SK-N-SH (cell line): Measurements from ENCODE around the gene IGFALS. TPM values are rescaled to one million over a fixed set of nuclear protein-coding genes. Genes with fewer than 3 reads are reported as not detected.

Experiments
- CTCF ChIA-PET: fragments of 300-600, 350-600 bp; formaldehyde crosslinking; extraction: SDS; loops from one replicate; lab custom pipeline; 2021; lab: Yijun Ruan, JAX
- POLR2A ChIA-PET: fragments of 350-600 bp; sonication (Branson Sonifier 250); formaldehyde crosslinking; extraction: SDS; loops from one replicate; lab custom pipeline; 2020; ENCODE audit warnings: antibody characterized with exemption, inconsistent platforms; lab: Yijun Ruan, JAX
- DNase-seq: peaks from one replicate; pipeline ENCODE4 v3.0.0; 2012
- H2AFZ ChIP-seq: fragments of 200-600 bp; sonication (generic); 2 replicates; pipeline ENCODE4 v1.8.1; 2016; ENCODE audit warnings: antibody characterized with exemption, mild to moderate bottlenecking, low read depth
- H3F3A ChIP-seq: fragments of 200-600 bp; sonication (generic); replicated peaks from 2 replicates; pipeline ENCODE3; 2016; ENCODE audit warnings: antibody characterized with exemption, mild to moderate bottlenecking; ENCODE audit not compliant: insufficient read depth
- H3K27ac ChIP-seq, 2 experiments: fragments of 200-500 bp in 1 of 2; fragments of 200-600 bp in 1 of 2; sonication (Bioruptor generic) in 1 of 2; sonication (generic), shearing (Covaris generic) in 1 of 2; 2 replicates each; pipeline versions ENCODE4 v1.5.1 to v1.6.1; 2014 to 2016; ENCODE audit warnings: low read depth in 2 of 2, inconsistent platforms in 1 of 2, low read length in 1 of 2, mild to moderate bottlenecking in 1 of 2, mixed read lengths in 1 of 2
- H3K27me3 ChIP-seq: fragments of 200-600 bp; sonication (generic), shearing (Covaris generic); 2 replicates; pipeline ENCODE4 v1.6.1; 2016; ENCODE audit warnings: mixed run types; ENCODE audit not compliant: insufficient read depth
- H3K36me3 ChIP-seq, 2 experiments: fragments of 200-500 bp in 1 of 2; fragments of 200-600 bp in 1 of 2; sonication (Bioruptor generic) in 1 of 2; sonication (generic) in 1 of 2; replicated peaks in 1 of 2; 2 replicates each; pipeline versions ENCODE3 to v1.5.1; 2014 to 2016; ENCODE audit warnings: low read length in 1 of 2, mild to moderate bottlenecking in 1 of 2; ENCODE audit not compliant: insufficient read depth in 2 of 2, control insufficient read depth in 1 of 2
- H3K4me1 ChIP-seq, 2 experiments: fragments of 200-500 bp in 1 of 2; fragments of 200-600 bp in 1 of 2; sonication (Bioruptor generic) in 1 of 2; sonication (generic), shearing (Covaris generic) in 1 of 2; 2 replicates each; pipeline versions ENCODE4 v1.5.1 to v1.6.1; 2014 to 2016; ENCODE audit warnings: low read depth in 1 of 2, low read length in 1 of 2, mixed run types in 1 of 2; ENCODE audit not compliant: insufficient read depth in 2 of 2, control insufficient read depth in 1 of 2
- H3K4me2 ChIP-seq: fragments of 200-600 bp; sonication (generic), shearing (Covaris generic); 2 replicates; pipeline ENCODE4 v1.6.1; 2017; ENCODE audit warnings: mixed run types
- H3K4me3 ChIP-seq, 2 experiments: fragments of 200-500 bp in 1 of 2; fragments of 200-600 bp in 1 of 2; sonication (Bioruptor generic) in 1 of 2; sonication (generic), shearing (Covaris generic) in 1 of 2; 2 replicates each; pipeline versions ENCODE4 v1.5.1 to v1.8.1; 2014 to 2016; ENCODE audit warnings: low read depth in 2 of 2, inconsistent platforms in 1 of 2, low read length in 1 of 2, mild to moderate bottlenecking in 1 of 2, mixed read lengths in 1 of 2, moderate library complexity in 1 of 2
- H3K79me2 ChIP-seq: fragments of 200-600 bp; sonication (generic); 2 replicates; pipeline ENCODE4 v1.8.1; 2017; ENCODE audit warnings: mild to moderate bottlenecking; ENCODE audit not compliant: insufficient read depth
- H3K9ac ChIP-seq: fragments of 200-600 bp; sonication (generic); 2 replicates; pipeline ENCODE4 v1.6.1; 2017; ENCODE audit warnings: mixed run types
- H3K9me2 ChIP-seq: fragments of 200-600 bp; sonication (generic); 2 replicates; pipeline ENCODE4 v1.6.1; 2017; ENCODE audit warnings: mixed run types
- H3K9me3 ChIP-seq: fragments of 200-600 bp; sonication (generic); 2 replicates; pipeline ENCODE4 v1.6.1; 2017; ENCODE audit warnings: mixed run types, mild to moderate bottlenecking, moderate library complexity
- H4K20me1 ChIP-seq: fragments of 200-600 bp; sonication (generic); 2 replicates; pipeline ENCODE4 v1.6.1; 2017; ENCODE audit warnings: mild to moderate bottlenecking, mixed run types; ENCODE audit not compliant: insufficient read depth
- ELF1 ChIP-seq: IDR thresholded peaks from 2 replicates; pipeline ENCODE4 v1.4.0; 2012
- EP300 ChIP-seq, 2 experiments: IDR thresholded peaks; 2 replicates each; pipeline versions ENCODE4 v1.4.0 to v1.6.1; 2012; ENCODE audit warnings: borderline replicate concordance in 1 of 2, low read depth in 1 of 2, low read length in 1 of 2
- EZH2phosphoT487 ChIP-seq: fragments of 200-600 bp; sonication (generic); IDR thresholded peaks from 2 replicates; pipeline ENCODE4 v1.6.1; 2017; ENCODE audit warnings: low read depth, mixed run types, mild to moderate bottlenecking, antibody characterized with exemption, moderate library complexity, borderline replicate concordance
- FOSL2 ChIP-seq: IDR thresholded peaks from 2 replicates; pipeline ENCODE4 v1.4.0; 2012; ENCODE audit warnings: low read depth, mild to moderate bottlenecking, moderate library complexity, borderline replicate concordance
- FOXM1 ChIP-seq: IDR thresholded peaks from 2 replicates; pipeline ENCODE4 v1.4.0; 2012; ENCODE audit warnings: low read depth, mild to moderate bottlenecking
- GABPA ChIP-seq: IDR thresholded peaks from 2 replicates; pipeline ENCODE4 v1.4.0; 2012; ENCODE audit warnings: low read depth, mild to moderate bottlenecking
- GATA2 ChIP-seq: sonication (generic); formaldehyde crosslinking; IDR thresholded peaks from 2 replicates; pipeline ENCODE4 v1.5.0; 2020; ENCODE audit warnings: mild to moderate bottlenecking, missing genetic modification reagents
- IRF3 ChIP-seq: fragments of 150-350 bp; IDR thresholded peaks from 2 replicates; pipeline ENCODE4 v1.6.1; 2016; ENCODE audit warnings: mild to moderate bottlenecking, low read depth, low read length
- JUND ChIP-seq: IDR thresholded peaks from 2 replicates; pipeline ENCODE4 v1.4.0; 2012
- MEF2A ChIP-seq: IDR thresholded peaks from 2 replicates; pipeline ENCODE4 v1.4.0; 2012; ENCODE audit warnings: low read depth, borderline replicate concordance
- NRF1 ChIP-seq: IDR thresholded peaks from 2 replicates; pipeline ENCODE4 v1.6.1; 2012; ENCODE audit warnings: low read depth, mild to moderate bottlenecking, low read length
- PBX3 ChIP-seq: IDR thresholded peaks from 2 replicates; pipeline ENCODE4; 2012
- POLR2AphosphoS5 ChIP-seq: IDR thresholded peaks from 2 replicates; pipeline ENCODE4 v1.6.1; 2012; ENCODE audit warnings: low read depth, low read length
- RAD21 ChIP-seq: IDR thresholded peaks from 2 replicates; pipeline ENCODE4 v1.6.1; 2012; ENCODE audit warnings: mild to moderate bottlenecking, low read length
- RFX5 ChIP-seq: IDR thresholded peaks from 2 replicates; pipeline ENCODE4 v1.6.1; 2012; ENCODE audit warnings: mild to moderate bottlenecking, improper control_type of control experiment, low read length
- RXRA ChIP-seq: IDR thresholded peaks from 2 replicates; pipeline ENCODE4 v1.4.0; 2012; ENCODE audit warnings: low read depth, mild to moderate bottlenecking, borderline replicate concordance
- SIN3A ChIP-seq: IDR thresholded peaks from 2 replicates; pipeline ENCODE4 v1.6.1; 2012; ENCODE audit warnings: low read depth, mild to moderate bottlenecking, low read length, moderate library complexity, borderline replicate concordance
- SMC3 ChIP-seq: IDR thresholded peaks from 2 replicates; pipeline ENCODE4 v1.6.1; 2012; ENCODE audit warnings: low read depth, low read length, improper control_type of control experiment
- TCF12 ChIP-seq: IDR thresholded peaks from 2 replicates; pipeline ENCODE4 v1.4.0; 2012
- TEAD4 ChIP-seq: IDR thresholded peaks from 2 replicates; pipeline ENCODE4 v1.4.0; 2012; ENCODE audit warnings: mild to moderate bottlenecking, borderline replicate concordance; ENCODE audit not compliant: insufficient read depth
- USF1 ChIP-seq: IDR thresholded peaks from 2 replicates; pipeline ENCODE4 v1.4.0; 2012; ENCODE audit warnings: low read depth, borderline replicate concordance
- USF2 ChIP-seq: fragments of 150-350 bp; IDR thresholded peaks from 2 replicates; pipeline ENCODE4 v1.6.1; 2017; ENCODE audit warnings: antibody characterized with exemption, low read length, low read depth, borderline replicate concordance
- ZBTB33 ChIP-seq: IDR thresholded peaks from 2 replicates; pipeline ENCODE4 v1.4.0; 2012; ENCODE audit warnings: low read depth, borderline replicate concordance
- WGBS: methylation state at CpG from one replicate; pipeline ENCODE4 v1.1.6; 2017; ENCODE audit warnings: low lambda C conversion rate; 5-methylcytosine and 5-hydroxymethylcytosine counted together
- polyA plus RNA-seq, 3 experiments: library from polyadenylated mRNA; depleted of rRNA; stranded (reverse); fragments of >200 nt; gene quantifications; 2 replicates each; pipeline ENCODE4 v1.2.3, GENCODE V29; 2012

The IGFALS gene
- polyA plus RNA-seq, 1 of the 3 experiments (the other 2 are of a cell fraction) = 0.02 TPM

- CTCF ChIA-PET = no interaction called here
- no peaks in the 10 kb centered on the region for H4K20me1 ChIP-seq
- H3K9ac ChIP-seq = no peak overlapping the region
- no peak overlapping the region for H3K27ac ChIP-seq
- TF ChIP-seq USF2 = no peak
- TF ChIP-seq USF1 = no peak
- TF ChIP-seq EZH2phosphoT487 = no peak
- no peak for TF ChIP-seq FOSL2
- no peak for TF ChIP-seq POLR2AphosphoS5
- TF ChIP-seq PBX3 = no peak
- TF ChIP-seq FOXM1 = no peak
- no peak for TF ChIP-seq TEAD4
- no peak for TF ChIP-seq RAD21
- no peak for TF ChIP-seq SMC3
- no peak for TF ChIP-seq GATA2 (CRISPR knock-in tag)
- no peak for TF ChIP-seq JUND
- no peak for TF ChIP-seq MEF2A
- peaks cover 0 to 18% of the 10 kb centered on the region in 2 experiments; a peak in 3 of 4 replicates for H3K4me1 ChIP-seq
- no peaks in the 10 kb centered on the region for H3K9me2 ChIP-seq
- H3K27me3 ChIP-seq = no peaks in the 10 kb centered on the region
- WGBS = 57% methylated on average over 3 of the region's 3 CpGs
- H3K79me2 ChIP-seq = peaks cover 47% of the 10 kb centered on the region
- H3K4me3 ChIP-seq = no peak overlapping the region
- peaks cover 16 to 27% of the 10 kb centered on the region in 2 experiments for H3K36me3 ChIP-seq
- no peak overlapping the region for H3K4me2 ChIP-seq
- no peaks in the 10 kb centered on the region for H3F3A ChIP-seq
- POLR2A ChIA-PET = no interaction called here
- no peak for DNase-seq
- H3K9me3 ChIP-seq = no peaks in the 10 kb centered on the region
- no peak overlapping the region for H2AFZ ChIP-seq
Observed at GRCh38 chr16:1830213-1830612, 36.7 kb upstream of the IGFALS start.

DNA sequence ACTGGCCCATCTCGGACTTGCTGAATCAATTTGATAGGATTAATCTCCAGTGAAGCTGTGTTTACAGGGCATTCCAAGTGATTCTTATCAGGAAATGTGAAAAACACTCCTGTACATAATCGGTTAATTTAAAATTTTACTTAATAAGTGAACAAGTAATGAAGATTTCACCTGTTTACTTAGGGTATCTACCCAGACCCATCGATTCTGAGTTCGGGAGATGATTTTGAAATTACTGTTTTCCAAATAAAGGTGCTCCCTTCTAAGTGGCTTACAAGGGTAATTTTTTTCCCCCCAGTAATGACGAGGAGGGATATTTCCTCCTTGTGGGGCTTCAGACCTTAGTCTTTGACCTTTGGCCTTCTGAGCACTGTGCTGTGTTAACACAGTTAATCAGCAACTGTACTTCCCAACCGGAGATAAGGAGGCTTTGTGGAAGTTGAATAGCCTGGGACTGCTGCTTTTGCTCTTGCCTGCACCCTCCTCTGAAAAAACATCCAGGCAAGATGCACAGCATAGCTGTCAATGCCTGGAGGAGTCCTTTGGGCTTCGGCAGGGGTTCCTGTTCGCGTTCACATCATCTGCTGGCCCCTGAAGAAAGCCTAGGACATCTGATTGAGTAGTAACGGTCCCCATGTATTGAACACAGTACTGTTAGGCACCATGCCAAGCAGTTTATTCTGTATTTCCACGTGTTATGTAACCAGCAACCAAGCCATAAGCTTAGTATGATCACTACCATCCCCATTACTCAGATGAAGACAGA, 35.3 kb upstream of the IGFALS start:
- WGBS = 73% methylated on average over 11 of the region's 11 CpGs
- no peak for DNase-seq
- Histone ChIP-seq H3K4me1 (peaks cover 0 to 18% of the 10 kb centered on the region in 2 experiments; a peak in 3 of 4 replicates), H3K4me3 (peak overlapping the region; percentile 95 to 99; a peak in 3 of 4 replicates), H3K79me2 (peaks cover 61% of the 10 kb centered on the region), H3F3A (no peaks in the 10 kb centered on the region), H3K27me3 (no peaks in the 10 kb centered on the region), H3K9me3 (no peaks in the 10 kb centered on the region), H3K36me3 (peaks cover 16 to 27% of the 10 kb centered on the region in 2 experiments), H2AFZ (no peak overlapping the region), H4K20me1 (no peaks in the 10 kb centered on the region), H3K9ac (0 out of 2 replicates have a peak overlapping the region, but pooled peaks have one; percentile 74), H3K9me2 (no peaks in the 10 kb centered on the region), H3K27ac (no peak overlapping the region), H3K4me2 (peak overlapping the region; percentile 96)
- ChIA-PET CTCF (interaction anchor here (1.9 kb wide), 1 partner anchor 101 kb away, joined by 4 read pairs; no protein-coding TSS in a partner anchor), POLR2A (no interaction called here)
- no peak for TF ChIP-seq NRF1
- TF ChIP-seq RFX5 = no peak
- no peak for TF ChIP-seq ELF1
- TF ChIP-seq ZBTB33 = no peak
- no peak for TF ChIP-seq GABPA
- no peak for TF ChIP-seq IRF3
- TF ChIP-seq TCF12 = no peak
- no peak for TF ChIP-seq JUND
- TF ChIP-seq MEF2A = no peak
- no peak for TF ChIP-seq RXRA
- no peak for TF ChIP-seq SIN3A
- no peak for TF ChIP-seq EP300 (IDR thresholded peaks at IDR 0.05; ENCODE audit: borderline replicate concordance in 1 of 2, low read depth in 1 of 2, low read length in 1 of 2)
